Thyroid gland (tissue), 4 donors: ENCODE results near the gene AMDHD1.

ENCODE experiments used
- POLR2A ChIP-seq, 2 donors: fragments of 450-650 bp; IDR thresholded peaks; one replicate each; pipeline ENCODE4 v1.6.1; 2017; ENCODE audit warnings: antibody characterized with exemption in 2 of 2, mild to moderate bottlenecking in 2 of 2, moderate library complexity in 1 of 2
- TF ChIP-seq, protein P1 (sequence below), 6 experiments: fragments of 200-600 bp in 3 of 6; fragments of 450-650 bp in 3 of 6; sonication (generic) in 3 of 6; IDR thresholded peaks; one replicate each; pipeline ENCODE4 v1.5.1; 2016 to 2019; ENCODE audit warnings: antibody characterized with exemption in 6 of 6, mild to moderate bottlenecking in 2 of 6, inconsistent platforms in 1 of 6, moderate library complexity in 1 of 6

DNA sequence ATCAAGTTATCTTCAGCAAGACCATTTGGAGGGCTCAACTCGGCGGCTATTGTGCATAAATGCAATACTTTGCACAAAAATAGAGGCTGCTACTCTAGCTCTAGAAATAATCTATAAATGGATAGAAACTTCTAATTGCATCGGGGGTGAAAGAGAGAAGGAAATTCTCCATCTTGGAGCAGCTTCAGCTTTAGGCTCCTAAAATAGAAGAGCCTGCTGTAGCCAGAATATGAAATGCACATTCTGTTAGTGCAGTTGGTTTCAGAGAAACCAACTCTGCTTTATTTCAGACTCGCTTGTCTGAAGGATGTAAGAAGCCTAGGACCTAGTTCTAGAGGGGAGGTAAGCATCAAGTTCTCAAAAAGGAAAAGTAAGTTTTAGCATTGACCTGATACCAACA lies 46.3 kb upstream of the AMDHD1 start:
- TF ChIP-seq, protein P1, sequence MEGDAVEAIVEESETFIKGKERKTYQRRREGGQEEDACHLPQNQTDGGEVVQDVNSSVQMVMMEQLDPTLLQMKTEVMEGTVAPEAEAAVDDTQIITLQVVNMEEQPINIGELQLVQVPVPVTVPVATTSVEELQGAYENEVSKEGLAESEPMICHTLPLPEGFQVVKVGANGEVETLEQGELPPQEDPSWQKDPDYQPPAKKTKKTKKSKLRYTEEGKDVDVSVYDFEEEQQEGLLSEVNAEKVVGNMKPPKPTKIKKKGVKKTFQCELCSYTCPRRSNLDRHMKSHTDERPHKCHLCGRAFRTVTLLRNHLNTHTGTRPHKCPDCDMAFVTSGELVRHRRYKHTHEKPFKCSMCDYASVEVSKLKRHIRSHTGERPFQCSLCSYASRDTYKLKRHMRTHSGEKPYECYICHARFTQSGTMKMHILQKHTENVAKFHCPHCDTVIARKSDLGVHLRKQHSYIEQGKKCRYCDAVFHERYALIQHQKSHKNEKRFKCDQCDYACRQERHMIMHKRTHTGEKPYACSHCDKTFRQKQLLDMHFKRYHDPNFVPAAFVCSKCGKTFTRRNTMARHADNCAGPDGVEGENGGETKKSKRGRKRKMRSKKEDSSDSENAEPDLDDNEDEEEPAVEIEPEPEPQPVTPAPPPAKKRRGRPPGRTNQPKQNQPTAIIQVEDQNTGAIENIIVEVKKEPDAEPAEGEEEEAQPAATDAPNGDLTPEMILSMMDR (IDR thresholded peaks at IDR 0.05), result no peak
- TF ChIP-seq POLR2A (IDR thresholded peaks at IDR 0.05), result no peak
